ENCODE results near the gene SULF2. TPM values are rescaled to one million over a fixed set of nuclear protein-coding genes. Genes with fewer than 3 reads are reported as not detected.

The SULF2 gene
- total RNA-seq, 2 donors from 2014 or later = 4.2 to 6.5 TPM

DNA sequence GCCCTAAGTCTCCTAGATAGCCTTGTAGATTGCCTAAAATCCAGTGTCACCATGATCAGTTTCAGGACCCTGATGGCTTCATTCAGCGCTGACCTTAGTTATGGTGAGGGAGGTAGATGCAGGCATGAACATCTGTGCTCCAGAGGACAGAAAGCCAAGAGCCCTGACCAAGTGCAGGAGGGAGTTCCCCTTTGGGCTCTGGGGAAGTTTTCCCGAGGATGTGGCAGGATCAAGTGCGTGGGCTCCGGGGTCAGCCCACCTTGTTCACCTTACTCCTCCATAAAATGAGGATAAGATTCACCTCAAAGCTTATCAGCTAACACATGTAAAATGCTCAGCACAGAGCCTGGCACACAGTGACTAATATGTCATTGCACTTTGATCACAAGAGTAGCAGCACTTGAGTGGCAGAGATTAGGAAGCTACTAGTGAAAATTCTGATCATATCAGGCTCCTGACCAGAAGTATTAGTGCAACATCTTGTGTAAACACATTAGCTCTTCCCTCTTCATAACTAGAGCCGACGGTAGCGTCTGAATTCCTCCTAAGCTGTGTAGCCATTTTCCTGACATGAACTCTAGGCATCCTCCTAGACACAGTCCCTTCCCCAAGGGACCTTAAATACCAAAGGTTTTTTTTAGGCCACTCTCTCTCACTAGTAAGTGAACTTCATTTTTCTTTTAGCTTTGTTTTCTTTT, 125.2 kb downstream of the SULF2 start:
- H3K27ac Mint-ChIP-seq = peak overlapping the region; percentile 8
- H3K36me3 Mint-ChIP-seq (ENCODE audit: low read depth) = no peaks in the 10 kb centered on the region
- H3K27me3 Mint-ChIP-seq = no peaks in the 10 kb centered on the region
- peaks cover 6% of the 10 kb centered on the region for H3K4me1 Mint-ChIP-seq
- ATAC-seq (no peak), DNase-seq (no peak)
- no peak overlapping the region for H3K4me3 Mint-ChIP-seq
- H3K9me3 ChIP-seq (ENCODE audit: control insufficient read depth, low read length, poor library complexity, severe bottlenecking) = no peaks in the 10 kb centered on the region

DNA sequence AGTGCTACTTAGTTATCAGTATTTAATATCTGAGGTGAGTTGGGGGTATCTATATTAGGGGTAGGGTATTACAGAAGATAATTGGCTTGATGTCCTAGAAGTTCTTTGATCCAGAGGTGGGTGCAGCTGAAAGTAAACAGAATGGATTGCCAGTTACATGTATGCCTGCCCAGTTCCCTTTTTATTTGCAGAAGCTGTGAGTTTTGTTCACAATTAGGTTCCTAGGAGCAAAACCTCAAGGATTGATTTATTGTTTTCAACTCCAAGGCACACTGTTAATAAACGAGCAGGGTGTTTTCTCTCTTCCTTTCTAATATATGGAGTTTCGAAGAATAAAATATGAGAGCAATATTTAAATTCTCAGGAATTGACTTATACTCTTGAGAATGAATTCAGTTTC, 129.0 kb downstream of the SULF2 start:
- no peaks in the 10 kb centered on the region for H3K9me3 ChIP-seq (ENCODE audit: control insufficient read depth, low read length, poor library complexity, severe bottlenecking)
- no peak for ATAC-seq
- no peak for DNase-seq
- H3K27me3 Mint-ChIP-seq = no peaks in the 10 kb centered on the region
- no peaks in the 10 kb centered on the region for H3K4me1 Mint-ChIP-seq
- H3K36me3 Mint-ChIP-seq (ENCODE audit: low read depth) = peaks cover under 1% of the 10 kb centered on the region
- no peak overlapping the region for H3K27ac Mint-ChIP-seq
- no peak overlapping the region for H3K4me3 Mint-ChIP-seq

DNA sequence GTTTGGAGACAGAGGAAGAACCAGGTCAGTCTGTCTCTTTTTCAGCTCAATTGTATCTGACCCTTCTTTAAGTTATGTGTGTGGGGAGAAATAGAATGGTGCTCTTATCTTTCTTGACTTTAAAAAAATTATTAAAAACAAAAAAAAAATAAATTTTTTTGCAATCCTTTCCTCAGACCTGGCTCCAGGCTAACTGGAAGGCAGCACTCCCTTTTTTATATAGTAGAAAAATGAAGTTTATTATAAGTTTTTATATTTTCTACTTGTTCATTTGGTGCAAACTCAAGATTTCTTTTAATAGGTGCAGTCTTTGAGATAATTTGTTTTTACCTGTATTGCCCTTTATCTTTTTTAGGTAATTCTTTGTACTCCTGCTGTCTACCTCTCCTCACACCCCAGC, 129.6 kb downstream of the SULF2 start:
- H3K4me3 Mint-ChIP-seq = no peak overlapping the region
- no peak for ATAC-seq
- peaks cover 3% of the 10 kb centered on the region for H3K36me3 Mint-ChIP-seq (ENCODE audit: low read depth)
- DNase-seq = no peak
- no peaks in the 10 kb centered on the region for H3K27me3 Mint-ChIP-seq
- no peaks in the 10 kb centered on the region for H3K9me3 ChIP-seq (ENCODE audit: control insufficient read depth, low read length, poor library complexity, severe bottlenecking)
- H3K4me1 Mint-ChIP-seq = no peaks in the 10 kb centered on the region
- no peak overlapping the region for H3K27ac Mint-ChIP-seq

DNA sequence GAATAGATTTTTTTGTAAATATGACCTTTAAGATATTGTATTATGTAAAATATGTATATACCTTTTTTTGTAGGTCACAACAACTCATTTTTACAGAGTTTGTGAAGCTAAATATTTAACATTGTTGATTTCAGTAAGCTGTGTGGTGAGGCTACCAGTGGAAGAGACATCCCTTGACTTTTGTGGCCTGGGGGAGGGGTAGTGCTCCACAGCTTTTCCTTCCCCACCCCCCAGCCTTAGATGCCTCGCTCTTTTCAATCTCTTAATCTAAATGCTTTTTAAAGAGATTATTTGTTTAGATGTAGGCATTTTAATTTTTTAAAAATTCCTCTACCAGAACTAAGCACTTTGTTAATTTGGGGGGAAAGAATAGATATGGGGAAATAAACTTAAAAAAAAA, 130.9 kb downstream of the SULF2 start:
- no peaks in the 10 kb centered on the region for H3K4me1 Mint-ChIP-seq
- DNase-seq (no peak), ATAC-seq (no peak)
- no peak overlapping the region for H3K4me3 Mint-ChIP-seq
- no peaks in the 10 kb centered on the region for H3K27me3 Mint-ChIP-seq
- no peaks in the 10 kb centered on the region for H3K9me3 ChIP-seq (ENCODE audit: control insufficient read depth, low read length, poor library complexity, severe bottlenecking)
- H3K36me3 Mint-ChIP-seq (ENCODE audit: low read depth) = peaks cover 3% of the 10 kb centered on the region
- no peak overlapping the region for H3K27ac Mint-ChIP-seq

DNA sequence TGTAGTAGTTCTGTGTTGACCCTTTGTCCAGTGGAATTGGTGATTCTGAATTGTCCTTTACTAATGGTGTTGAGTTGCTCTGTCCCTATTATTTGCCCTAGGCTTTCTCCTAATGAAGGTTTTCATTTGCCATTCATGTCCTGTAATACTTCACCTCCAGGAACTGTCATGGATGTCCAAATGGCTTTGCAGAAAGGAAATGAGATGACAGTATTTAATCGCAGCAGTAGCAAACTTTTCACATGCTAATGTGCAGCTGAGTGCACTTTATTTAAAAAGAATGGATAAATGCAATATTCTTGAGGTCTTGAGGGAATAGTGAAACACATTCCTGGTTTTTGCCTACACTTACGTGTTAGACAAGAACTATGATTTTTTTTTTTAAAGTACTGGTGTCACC, 131.4 kb downstream of the SULF2 start:
- ATAC-seq (no peak), DNase-seq (no peak)
- Mint-ChIP-seq H3K27ac (no peak overlapping the region), H3K36me3 (ENCODE audit: low read depth) (peaks cover 3% of the 10 kb centered on the region), H3K27me3 (no peaks in the 10 kb centered on the region), H3K4me1 (no peaks in the 10 kb centered on the region), H3K4me3 (no peak overlapping the region)
- no peaks in the 10 kb centered on the region for H3K9me3 ChIP-seq (ENCODE audit: control insufficient read depth, low read length, poor library complexity, severe bottlenecking)

DNA sequence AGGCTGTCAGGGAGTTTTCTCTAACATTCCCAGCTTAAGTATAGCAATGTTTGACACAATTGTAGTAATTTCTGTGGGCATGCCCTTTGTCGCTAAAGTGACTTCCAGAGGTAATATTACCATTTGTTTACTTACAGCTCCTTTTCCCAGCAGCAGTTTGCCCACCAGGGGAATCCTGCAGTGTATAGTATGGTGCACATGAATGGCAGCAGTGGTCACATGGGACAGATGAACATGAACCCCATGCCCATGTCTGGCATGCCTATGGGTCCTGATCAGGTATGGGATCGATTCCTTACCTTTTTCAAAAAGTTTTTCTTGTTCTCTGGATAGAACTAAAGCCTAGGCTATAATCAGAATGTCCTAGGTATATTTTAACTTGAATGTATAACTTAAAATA, 132.5 kb downstream of the SULF2 start:
- Mint-ChIP-seq H3K27ac (no peak overlapping the region), H3K36me3 (ENCODE audit: low read depth) (peaks cover 3% of the 10 kb centered on the region), H3K27me3 (no peaks in the 10 kb centered on the region)

DNA sequence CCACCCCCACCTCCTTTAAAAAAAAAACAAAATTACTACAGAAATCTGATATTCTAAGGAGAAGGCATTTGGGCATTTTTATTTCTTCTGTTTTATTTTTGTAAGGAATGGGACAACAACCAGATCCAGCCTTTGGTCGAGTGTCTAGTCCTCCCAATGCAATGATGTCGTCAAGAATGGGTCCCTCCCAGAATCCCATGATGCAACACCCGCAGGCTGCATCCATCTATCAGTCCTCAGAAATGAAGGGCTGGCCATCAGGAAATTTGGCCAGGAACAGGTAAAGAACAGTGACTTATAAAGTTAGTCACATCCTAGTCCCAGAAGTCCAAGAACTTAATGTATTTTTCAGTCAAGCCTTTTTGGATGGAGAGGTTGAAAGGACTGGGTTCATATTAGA, 133.0 kb downstream of the SULF2 start:
- DNase-seq (no peak), ATAC-seq (no peak)
- no peaks in the 10 kb centered on the region for H3K4me1 Mint-ChIP-seq
- H3K9me3 ChIP-seq (ENCODE audit: control insufficient read depth, low read length, poor library complexity, severe bottlenecking) = no peaks in the 10 kb centered on the region
- H3K4me3 Mint-ChIP-seq = no peak overlapping the region
- no peaks in the 10 kb centered on the region for H3K27me3 Mint-ChIP-seq
- H3K36me3 Mint-ChIP-seq (ENCODE audit: low read depth) = peaks cover 3% of the 10 kb centered on the region
- H3K27ac Mint-ChIP-seq = no peak overlapping the region

More for the DNA sequence above, 132.5 kb downstream of the SULF2 start:
- ATAC-seq (no peak), DNase-seq (no peak)
- no peaks in the 10 kb centered on the region for H3K9me3 ChIP-seq (ENCODE audit: control insufficient read depth, low read length, poor library complexity, severe bottlenecking)
- Mint-ChIP-seq H3K4me3 (no peak overlapping the region), H3K4me1 (no peaks in the 10 kb centered on the region)

DNA sequence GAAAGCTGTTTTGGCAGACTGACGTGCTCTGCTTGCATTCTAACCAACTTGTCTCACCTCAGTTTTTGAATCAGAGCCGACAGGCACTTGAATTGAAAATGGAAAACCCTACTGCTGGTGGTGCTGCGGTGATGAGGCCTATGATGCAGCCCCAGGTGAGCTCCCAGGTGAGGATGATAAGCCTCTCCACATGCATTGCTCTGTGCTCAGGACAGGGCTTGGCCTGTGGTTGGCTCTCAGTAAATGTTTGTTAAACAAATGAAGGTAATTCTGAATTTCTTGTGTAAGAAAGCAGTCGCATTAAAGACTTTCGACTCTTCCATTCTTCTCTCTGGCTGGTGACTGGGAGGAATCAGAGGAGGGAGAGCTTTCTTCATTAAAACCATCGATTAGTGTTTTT, 136.3 kb downstream of the SULF2 start:
- no peak for ATAC-seq
- DNase-seq = no peak
- H3K27ac Mint-ChIP-seq = no peak overlapping the region
- H3K36me3 Mint-ChIP-seq (ENCODE audit: low read depth) = peaks cover 13% of the 10 kb centered on the region
- H3K9me3 ChIP-seq (ENCODE audit: control insufficient read depth, low read length, poor library complexity, severe bottlenecking) = no peaks in the 10 kb centered on the region
- H3K4me1 Mint-ChIP-seq = peaks cover 9% of the 10 kb centered on the region
- no peaks in the 10 kb centered on the region for H3K27me3 Mint-ChIP-seq
- H3K4me3 Mint-ChIP-seq = no peak overlapping the region

DNA sequence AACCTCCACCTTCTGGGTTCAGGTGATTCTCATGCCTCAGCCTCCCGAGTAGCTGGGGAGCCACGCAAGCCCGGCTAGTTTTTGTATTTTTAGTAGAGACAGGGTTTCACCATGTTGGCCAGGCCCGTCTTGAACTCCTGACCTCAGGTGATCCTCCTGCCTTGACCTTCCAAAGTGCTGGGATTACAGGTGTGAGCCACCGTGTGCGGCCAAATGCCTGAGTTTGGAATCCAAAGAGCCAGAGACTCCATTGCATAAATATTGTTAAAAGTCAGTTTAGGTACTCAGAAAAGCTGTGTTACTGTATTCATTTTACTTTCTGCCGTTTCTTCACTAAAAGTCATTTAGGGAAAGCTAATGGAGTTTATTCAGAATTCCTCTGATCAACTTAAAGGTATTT, 137.3 kb downstream of the SULF2 start:
- no peaks in the 10 kb centered on the region for H3K9me3 ChIP-seq (ENCODE audit: control insufficient read depth, low read length, poor library complexity, severe bottlenecking)
- Mint-ChIP-seq H3K4me3 (no peak overlapping the region), H3K27me3 (no peaks in the 10 kb centered on the region), H3K4me1 (peaks cover 11% of the 10 kb centered on the region), H3K27ac (peak overlapping the region; percentile 34), H3K36me3 (ENCODE audit: low read depth) (peaks cover 18% of the 10 kb centered on the region)
- DNase-seq (no peak), ATAC-seq (no peak)

DNA sequence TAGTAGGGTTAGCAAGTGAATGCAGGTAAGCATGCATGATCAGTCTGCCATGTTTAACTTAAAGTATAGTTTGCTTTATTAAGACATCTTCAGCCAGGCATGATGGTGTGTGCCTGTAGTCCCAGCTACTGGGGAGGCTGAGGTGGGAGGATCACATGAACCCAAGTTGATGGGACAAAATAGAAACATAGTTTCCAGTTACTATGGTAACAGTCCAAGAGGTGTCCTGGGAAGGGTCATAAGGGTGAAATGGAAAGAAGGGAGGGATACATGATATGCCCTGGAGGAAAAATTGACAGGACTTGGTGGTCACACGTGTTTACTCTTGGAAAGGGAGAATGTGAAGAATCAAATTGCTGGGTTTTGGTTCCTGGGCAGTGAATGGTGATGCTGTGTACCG, 139.6 kb downstream of the SULF2 start:
- H3K4me3 Mint-ChIP-seq = no peak overlapping the region
- H3K27ac Mint-ChIP-seq = peak overlapping the region; percentile 19
- peaks cover 15% of the 10 kb centered on the region for H3K36me3 Mint-ChIP-seq (ENCODE audit: low read depth)
- DNase-seq (no peak), ATAC-seq (no peak)
- H3K9me3 ChIP-seq (ENCODE audit: control insufficient read depth, low read length, poor library complexity, severe bottlenecking) = no peaks in the 10 kb centered on the region
- H3K4me1 Mint-ChIP-seq = peaks cover 11% of the 10 kb centered on the region
- no peaks in the 10 kb centered on the region for H3K27me3 Mint-ChIP-seq

DNA sequence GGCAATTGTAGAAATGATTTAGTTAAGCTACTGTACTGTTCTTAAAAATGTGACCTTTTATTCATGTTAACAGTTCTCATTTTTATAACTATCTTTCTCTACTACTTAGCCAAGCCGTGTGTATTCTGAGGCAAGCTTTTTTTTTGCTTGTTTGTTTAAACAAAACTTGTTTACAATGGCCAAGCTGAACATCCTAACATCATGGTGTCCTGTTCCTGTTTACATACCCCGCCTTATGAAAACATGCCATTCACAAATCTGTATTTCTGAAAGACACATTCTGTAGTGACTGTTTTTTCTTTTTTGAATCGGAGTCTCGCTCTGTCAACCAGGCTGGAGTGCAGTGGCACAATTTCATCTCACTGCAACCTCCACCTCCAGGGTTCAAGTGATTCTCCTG, 142.7 kb downstream of the SULF2 start:
- Mint-ChIP-seq H3K27ac (no peak overlapping the region), H3K4me1 (peaks cover 11% of the 10 kb centered on the region), H3K4me3 (no peak overlapping the region), H3K27me3 (no peaks in the 10 kb centered on the region), H3K36me3 (ENCODE audit: low read depth) (peaks cover 17% of the 10 kb centered on the region)
- H3K9me3 ChIP-seq (ENCODE audit: control insufficient read depth, low read length, poor library complexity, severe bottlenecking) = no peaks in the 10 kb centered on the region
- DNase-seq (no peak), ATAC-seq (no peak)

DNA sequence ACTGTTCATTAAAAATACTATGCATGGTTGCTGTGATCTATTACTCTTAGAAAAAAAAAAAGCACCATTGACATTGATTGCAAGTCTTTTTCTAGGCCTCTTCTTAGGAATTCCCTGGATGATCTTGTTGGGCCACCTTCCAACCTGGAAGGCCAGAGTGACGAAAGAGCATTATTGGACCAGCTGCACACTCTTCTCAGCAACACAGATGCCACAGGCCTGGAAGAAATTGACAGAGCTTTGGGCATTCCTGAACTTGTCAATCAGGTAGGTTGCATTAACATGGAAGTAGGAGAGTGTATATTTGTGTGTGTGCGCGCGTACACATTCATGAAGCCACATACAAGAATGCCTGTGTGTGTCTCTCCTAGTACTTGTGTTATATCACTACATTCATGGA, 143.2 kb downstream of the SULF2 start:
- Mint-ChIP-seq H3K4me1 (peaks cover 11% of the 10 kb centered on the region), H3K4me3 (no peak overlapping the region), H3K36me3 (ENCODE audit: low read depth) (peaks cover 17% of the 10 kb centered on the region), H3K27ac (no peak overlapping the region), H3K27me3 (no peaks in the 10 kb centered on the region)
- DNase-seq (no peak), ATAC-seq (no peak)
- H3K9me3 ChIP-seq (ENCODE audit: control insufficient read depth, low read length, poor library complexity, severe bottlenecking) = no peaks in the 10 kb centered on the region

DNA sequence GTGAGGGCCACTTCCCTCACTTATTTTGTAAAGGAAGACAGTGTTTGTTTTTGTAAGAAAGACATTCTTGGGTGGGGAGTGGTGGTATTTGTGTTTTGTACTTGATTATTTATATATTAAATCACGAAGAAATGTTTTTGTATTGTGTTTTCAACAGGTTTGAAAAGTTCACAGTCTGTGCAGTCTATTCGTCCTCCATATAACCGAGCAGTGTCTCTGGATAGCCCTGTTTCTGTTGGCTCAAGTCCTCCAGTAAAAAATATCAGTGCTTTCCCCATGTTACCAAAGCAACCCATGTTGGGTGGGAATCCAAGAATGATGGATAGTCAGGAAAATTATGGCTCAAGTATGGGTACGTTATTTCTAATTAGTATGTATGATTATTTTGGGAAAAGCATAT, 146.4 kb downstream of the SULF2 start:
- Mint-ChIP-seq H3K36me3 (ENCODE audit: low read depth) (peaks cover 11% of the 10 kb centered on the region), H3K4me1 (peaks cover 2% of the 10 kb centered on the region), H3K4me3 (no peak overlapping the region), H3K27ac (no peak overlapping the region), H3K27me3 (no peaks in the 10 kb centered on the region)
- no peak for ATAC-seq
- no peaks in the 10 kb centered on the region for H3K9me3 ChIP-seq (ENCODE audit: control insufficient read depth, low read length, poor library complexity, severe bottlenecking)
- DNase-seq = no peak

DNA sequence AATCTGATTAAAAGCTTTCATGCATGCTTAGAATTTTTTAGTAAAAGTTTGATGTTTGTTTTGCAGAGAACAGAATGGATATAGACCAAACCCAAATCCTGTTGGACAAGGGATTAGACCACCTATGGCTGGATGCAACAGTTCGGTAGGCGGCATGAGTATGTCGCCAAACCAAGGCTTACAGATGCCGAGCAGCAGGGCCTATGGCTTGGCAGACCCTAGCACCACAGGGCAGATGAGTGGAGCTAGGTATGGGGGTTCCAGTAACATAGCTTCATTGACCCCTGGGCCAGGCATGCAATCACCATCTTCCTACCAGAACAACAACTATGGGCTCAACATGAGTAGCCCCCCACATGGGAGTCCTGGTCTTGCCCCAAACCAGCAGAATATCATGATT, 150.0 kb downstream of the SULF2 start:
- H3K27me3 Mint-ChIP-seq = no peaks in the 10 kb centered on the region
- DNase-seq = no peak
- H3K36me3 Mint-ChIP-seq (ENCODE audit: low read depth) = peaks cover 9% of the 10 kb centered on the region
- ATAC-seq = no peak
- peaks cover 2% of the 10 kb centered on the region for H3K4me1 Mint-ChIP-seq
- H3K27ac Mint-ChIP-seq = no peak overlapping the region
- no peaks in the 10 kb centered on the region for H3K9me3 ChIP-seq (ENCODE audit: control insufficient read depth, low read length, poor library complexity, severe bottlenecking)
- H3K4me3 Mint-ChIP-seq = no peak overlapping the region
